GM19395 (cell line): Measurements from ENCODE around the gene TRAPPC1.
"Not testable (repeated sequence)": the region's sequence is repeated elsewhere in the genome, so short reads cannot be mapped to it uniquely, and the experiment has no call there.

Source experiments
- ATAC-seq: cut with Tn5 transposase; IDR thresholded peaks from one replicate; pipeline ENCODE4 v1.9.1; 2021; ENCODE audit warnings: mild to moderate bottlenecking, moderate library complexity; ENCODE audit not compliant: unreplicated experiment

The TRAPPC1 gene

GRCh38 chr17:7931709-7932482 is at the start of gene TRAPPC1, which contains the start of gene CNTROB:
TRAPPC1 (minus strand) TSS chr17:7931946; CDS start chr17:7931829, 117 bp downstream.
CNTROB (plus strand) TSS chr17:7932206; CDS start chr17:7933080, 874 bp downstream.
- ATAC-seq = peak; percentile 88

GRCh38 chr17:7977805-7978204 is 46.1 kb upstream of the TRAPPC1 start:
- ATAC-seq = no peak

GRCh38 chr17:7977039-7977438 is 45.3 kb upstream of the TRAPPC1 start:
- ATAC-seq = no peak

- no peak for ATAC-seq
Measured at GRCh38 chr17:7974638-7975131, 42.9 kb upstream of the TRAPPC1 start.

GRCh38 chr17:7972131-7972785 is 40.5 kb upstream of the TRAPPC1 start:
- ATAC-seq = no peak

GRCh38 chr17:7971651-7972050 is 39.9 kb upstream of the TRAPPC1 start:
- ATAC-seq = no peak

- ATAC-seq = no peak
Measured at GRCh38 chr17:7969433-7969832, 37.7 kb upstream of the TRAPPC1 start.

GRCh38 chr17:7967751-7968150 is 36.0 kb upstream of the TRAPPC1 start:
- no peak for ATAC-seq

GRCh38 chr17:7961421-7961820 is 29.7 kb upstream of the TRAPPC1 start:
- ATAC-seq = no peak

GRCh38 chr17:7959503-7960253 is 27.9 kb upstream of the TRAPPC1 start:
- ATAC-seq = no peak

- ATAC-seq = no peak
Measured at GRCh38 chr17:7956228-7956965, 24.7 kb upstream of the TRAPPC1 start.

- no peak for ATAC-seq
Measured at GRCh38 chr17:7955414-7956227, 23.9 kb upstream of the TRAPPC1 start.

GRCh38 chr17:7953266-7953665 is 21.5 kb upstream of the TRAPPC1 start:
- ATAC-seq = not testable (repeated sequence)

GRCh38 chr17:7951143-7951792 is 19.5 kb upstream of the TRAPPC1 start:
- peak; percentile 79 for ATAC-seq

- no peak for ATAC-seq
Measured at GRCh38 chr17:7950578-7950977, 18.8 kb upstream of the TRAPPC1 start.

GRCh38 chr17:7947651-7948050 is 15.9 kb upstream of the TRAPPC1 start:
- ATAC-seq = no peak

- no peak for ATAC-seq
Measured at GRCh38 chr17:7946441-7946840, 14.7 kb upstream of the TRAPPC1 start.

- ATAC-seq = no peak
Measured at GRCh38 chr17:7945651-7946050, 13.9 kb upstream of the TRAPPC1 start.

GRCh38 chr17:7944326-7944725 is 12.6 kb upstream of the TRAPPC1 start:
- no peak for ATAC-seq
